ENCODE results near the gene AFF3. TPM values are rescaled to one million over a fixed set of nuclear protein-coding genes. Genes with fewer than 3 reads are reported as not detected.

AFF3 gene
- total RNA-seq, 4 donors from 2014 or later: 8.5 to 77.2 (median 27.1) TPM

- no peaks in the 10 kb centered on the region for H3K9me3 ChIP-seq
- H3K36me3 ChIP-seq: no peaks in the 10 kb centered on the region
- intact Hi-C loops (cut with DNase I; ENCODE audit: low total_unique reads): no loop called here
- no peak overlapping the region for H3K27ac ChIP-seq
- no peak overlapping the region for H3K4me3 ChIP-seq
- H3K4me1 ChIP-seq: no peaks in the 10 kb centered on the region
- no peak for TF ChIP-seq POLR2A (IDR thresholded peaks at IDR 0.05)
- TF ChIP-seq CTCF (IDR thresholded peaks at IDR 0.05): no peak
- DNase-seq: no peak
- no peaks in the 10 kb centered on the region for H3K27me3 ChIP-seq
Observed at GRCh38 chr2:99827296-99827999, 314.9 kb downstream of the AFF3 start.

DNA sequence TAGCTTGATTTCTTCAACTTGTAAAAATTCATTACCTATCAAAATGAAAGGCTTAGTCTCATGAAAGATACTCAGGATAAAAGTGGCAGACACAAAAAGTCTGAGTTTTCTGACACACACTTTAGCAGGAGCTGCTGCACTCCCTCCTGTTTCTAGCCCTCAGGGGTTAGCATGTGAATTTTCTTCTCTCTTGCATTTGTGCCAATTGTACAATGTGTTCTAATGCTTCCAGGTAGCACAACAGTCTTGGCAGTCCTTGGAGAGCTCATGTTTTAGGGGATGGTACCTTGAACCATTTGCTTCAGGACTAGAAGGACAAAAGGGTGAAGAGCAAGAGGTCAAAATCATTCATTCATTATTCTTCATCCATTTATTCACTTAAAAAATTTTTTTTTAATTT, 316.8 kb downstream of the AFF3 start:
- H3K4me3 ChIP-seq: no peak overlapping the region
- no peaks in the 10 kb centered on the region for H3K27me3 ChIP-seq
- H3K36me3 ChIP-seq: no peaks in the 10 kb centered on the region
- no peak for TF ChIP-seq POLR2A (IDR thresholded peaks at IDR 0.05)
- no peak for TF ChIP-seq CTCF (IDR thresholded peaks at IDR 0.05)
- intact Hi-C loops (cut with DNase I; ENCODE audit: low total_unique reads): no loop called here
- no peaks in the 10 kb centered on the region for H3K4me1 ChIP-seq
- H3K9me3 ChIP-seq: no peaks in the 10 kb centered on the region
- no peak for DNase-seq
- no peak overlapping the region for H3K27ac ChIP-seq

DNA sequence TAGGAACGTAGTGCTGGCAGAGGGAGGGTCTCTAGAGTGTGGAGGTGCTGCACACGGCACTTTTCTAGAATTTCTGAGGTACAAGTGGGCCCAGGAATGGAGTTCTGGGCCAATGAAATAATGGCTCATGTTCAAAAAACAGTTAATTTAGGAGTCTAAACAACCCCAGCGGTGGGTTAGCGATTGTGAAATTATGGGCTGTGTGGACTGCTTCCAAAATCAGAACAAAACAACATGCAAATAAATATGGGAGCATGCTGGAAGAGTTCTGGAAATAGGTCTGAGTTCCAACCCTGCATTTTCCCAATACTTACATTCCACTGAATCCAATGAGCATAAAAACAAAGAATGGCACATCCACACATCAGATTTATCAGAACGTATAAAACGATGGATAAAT, 317.6 kb downstream of the AFF3 start:
- Histone ChIP-seq H3K9me3 (no peaks in the 10 kb centered on the region), H3K4me3 (no peak overlapping the region), H3K27me3 (no peaks in the 10 kb centered on the region), H3K27ac (no peak overlapping the region), H3K36me3 (no peaks in the 10 kb centered on the region), H3K4me1 (no peaks in the 10 kb centered on the region)
- TF ChIP-seq POLR2A (IDR thresholded peaks at IDR 0.05): no peak
- TF ChIP-seq CTCF (IDR thresholded peaks at IDR 0.05): no peak
- no peak for DNase-seq
- intact Hi-C loops (cut with DNase I; ENCODE audit: low total_unique reads): no loop called here

GRCh38 chr2:99822474-99823207, 319.7 kb downstream of the AFF3 start:
- DNase-seq: no peak
- no peaks in the 10 kb centered on the region for H3K9me3 ChIP-seq
- no peaks in the 10 kb centered on the region for H3K27me3 ChIP-seq
- intact Hi-C loops (cut with DNase I; ENCODE audit: low total_unique reads): no loop called here
- no peak overlapping the region for H3K4me3 ChIP-seq
- H3K36me3 ChIP-seq: no peaks in the 10 kb centered on the region
- TF ChIP-seq CTCF (IDR thresholded peaks at IDR 0.05): no peak
- no peak for TF ChIP-seq POLR2A (IDR thresholded peaks at IDR 0.05)
- no peaks in the 10 kb centered on the region for H3K4me1 ChIP-seq
- H3K27ac ChIP-seq: no peak overlapping the region

DNA sequence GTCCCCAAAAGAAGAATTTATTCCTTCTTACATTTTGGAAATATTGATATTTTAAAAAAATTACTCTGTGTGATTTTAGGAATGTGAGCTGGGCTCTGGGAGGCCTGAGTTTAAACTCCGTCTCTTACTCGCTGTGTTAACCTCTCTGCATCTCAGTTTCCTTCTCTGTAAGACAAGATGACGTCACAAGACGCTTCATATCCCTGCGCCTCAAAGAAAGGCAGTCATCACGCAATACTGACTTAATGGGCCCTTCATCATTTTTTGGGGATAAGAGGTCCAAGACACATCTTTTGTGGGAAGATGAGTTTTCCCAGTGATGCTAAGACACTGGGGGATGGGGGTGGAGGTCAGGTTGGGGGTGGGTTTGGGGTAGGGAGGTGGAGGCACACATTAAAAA, 320.4 kb downstream of the AFF3 start:
- DNase-seq: no peak
- Histone ChIP-seq H3K27me3 (no peaks in the 10 kb centered on the region), H3K4me3 (no peak overlapping the region), H3K4me1 (no peaks in the 10 kb centered on the region), H3K36me3 (no peaks in the 10 kb centered on the region), H3K27ac (no peak overlapping the region), H3K9me3 (no peaks in the 10 kb centered on the region)
- intact Hi-C loops (cut with DNase I; ENCODE audit: low total_unique reads): no loop called here
- TF ChIP-seq POLR2A (IDR thresholded peaks at IDR 0.05): no peak
- TF ChIP-seq CTCF (IDR thresholded peaks at IDR 0.05): no peak

All from uterus (tissue), 4 donors.